NB4 (cell line): Measurements from ENCODE around the gene THSD7B.

Experiments used
- CTCF ChIP-seq: IDR thresholded peaks from one replicate; pipeline ENCODE4 v1.5.1; 2012; ENCODE audit warnings: low read depth, low read length
- MAX ChIP-seq: IDR thresholded peaks from 2 replicates; pipeline ENCODE4 v1.6.1; 2011; ENCODE audit warnings: low read depth, low read length
- MYC ChIP-seq: IDR thresholded peaks from 2 replicates; pipeline ENCODE4 v1.6.1; 2011; ENCODE audit warnings: low read depth, low read length
- POLR2A ChIP-seq: IDR thresholded peaks from 2 replicates; pipeline ENCODE4 v1.6.1; 2011; ENCODE audit warnings: mild to moderate bottlenecking; ENCODE audit not compliant: insufficient read length; ENCODE audit errors: extremely low read depth

- no peak for TF ChIP-seq CTCF
- TF ChIP-seq POLR2A = no peak
- TF ChIP-seq MYC = no peak
- no peak for TF ChIP-seq MAX
Observed at GRCh38 chr2:137523931-137524330, 758.6 kb downstream of the THSD7B start.
